OCI-LY7 (cell line): ENCODE results near the gene USP22.

ENCODE experiments used
- CTCF ChIP-seq: fragments of 200-600 bp; sonication (generic); conservative IDR thresholded peaks from 2 replicates; pipeline ENCODE4 v1.5.1; 2014; ENCODE audit warnings: mild to moderate bottlenecking, antibody characterized with exemption, low read length, moderate library complexity, mixed read lengths
- EZH2phosphoT487 ChIP-seq: fragments of 200-600 bp; sonication (generic); IDR thresholded peaks from 2 replicates; pipeline ENCODE4 v1.6.1; 2018; ENCODE audit warnings: low read depth, borderline replicate concordance, mild to moderate bottlenecking, mixed run types, antibody characterized with exemption, low read length, moderate library complexity, mixed read lengths

GRCh38 chr17:21059761-21060160 is 16.9 kb upstream of the USP22 start:
- TF ChIP-seq CTCF (no peak), EZH2phosphoT487 (no peak)
